Keratinocyte (primary cell): ENCODE results near the gene RNF14. TPM values are rescaled to one million over a fixed set of nuclear protein-coding genes. Genes with fewer than 3 reads are reported as not detected.

Experiments
- DNase-seq: peaks from one replicate; pipeline ENCODE4 v3.0.0-alpha.2; 2011; ENCODE audit warnings: low read depth, missing footprints, low spot score
- FAIRE-seq: peaks from 2 replicates; lab custom pipeline; 2011; peaks lifted over from hg19 to GRCh38; lab: Jason Lieb, UNC
- H2AFZ ChIP-seq: 2 replicates; pipeline ENCODE4 v1.6.0; 2012; ENCODE audit warnings: low read length, control low read depth, inconsistent platforms; ENCODE audit not compliant: control insufficient read depth
- H3K27ac ChIP-seq: 2 replicates; pipeline ENCODE4 v1.5.1; 2011; ENCODE audit warnings: low read length; ENCODE audit not compliant: control insufficient read depth, insufficient read depth
- H3K27me3 ChIP-seq: 3 replicates; pipeline ENCODE4 v1.6.0; 2011; ENCODE audit warnings: low read length; ENCODE audit not compliant: control insufficient read depth, insufficient read depth; ENCODE audit errors: extremely low read depth
- H3K36me3 ChIP-seq, 2 experiments: 2 replicates in 1 of 2; 3 replicates in 1 of 2; pipeline ENCODE4 v1.5.1; 2011; ENCODE audit warnings: low read length in 2 of 2, mild to moderate bottlenecking in 1 of 2; ENCODE audit not compliant: control insufficient read depth in 2 of 2, insufficient read depth in 2 of 2; ENCODE audit errors: extremely low read depth in 1 of 2
- H3K4me1 ChIP-seq: 3 replicates; pipeline ENCODE4 v1.5.1; 2011; ENCODE audit warnings: low read length; ENCODE audit not compliant: control insufficient read depth, insufficient read depth; ENCODE audit errors: extremely low read depth
- H3K4me2 ChIP-seq: 3 replicates; pipeline ENCODE4 v1.6.0; 2011; ENCODE audit warnings: low read depth, low read length; ENCODE audit not compliant: control insufficient read depth, insufficient read depth; ENCODE audit errors: extremely low read depth
- H3K4me3 ChIP-seq, 3 experiments: fragments of 200-600 bp in 1 of 3; sonication (generic) in 1 of 3; 2 replicates in 2 of 3; 3 replicates in 1 of 3; pipeline ENCODE4 v1.5.1; 2011 to 2016; ENCODE audit warnings: low read length in 3 of 3, mild to moderate bottlenecking in 3 of 3, control low read depth in 2 of 3, inconsistent platforms in 1 of 3, low read depth in 1 of 3, mixed read lengths in 1 of 3, mixed run types in 1 of 3, moderate library complexity in 1 of 3; ENCODE audit not compliant: control insufficient read depth in 2 of 3, insufficient read depth in 2 of 3; ENCODE audit errors: extremely low read depth in 1 of 3
- H3K79me2 ChIP-seq: 2 replicates; pipeline ENCODE4 v1.6.0; 2012; ENCODE audit warnings: low read length; ENCODE audit not compliant: control insufficient read depth, insufficient read depth
- H3K9ac ChIP-seq: 3 replicates; pipeline ENCODE4 v1.6.0; 2011; ENCODE audit warnings: low read length; ENCODE audit not compliant: control insufficient read depth, insufficient read depth; ENCODE audit errors: extremely low read depth
- H3K9me1 ChIP-seq: 3 replicates; pipeline ENCODE4 v1.6.0; 2011; ENCODE audit warnings: low read length; ENCODE audit not compliant: control insufficient read depth, insufficient read depth; ENCODE audit errors: extremely low read depth
- H3K9me3 ChIP-seq: 2 replicates; pipeline ENCODE4 v1.5.1; 2012; ENCODE audit warnings: low read depth, low read length; ENCODE audit not compliant: control insufficient read depth
- H4K20me1 ChIP-seq: 3 replicates; pipeline ENCODE4 v1.6.0; 2011; ENCODE audit warnings: low read length; ENCODE audit not compliant: control insufficient read depth, insufficient read depth; ENCODE audit errors: extremely low read depth
- EZH2 ChIP-seq: IDR thresholded peaks from one replicate; pipeline ENCODE4 v1.6.1; 2012; ENCODE audit warnings: inconsistent platforms, mild to moderate bottlenecking, low read length, moderate library complexity
- dilution Hi-C: fragments of 300-500 bp; cut with MboI; formaldehyde crosslinking; loops from one replicate; pipeline ENCODE4 v1.7.0; 2020; ENCODE audit warnings: low sequenced_read_pairs; ENCODE audit not compliant: extremely low pct_ligation_motif_present
- polyA plus RNA-seq, 5 experiments: library from polyadenylated mRNA; depleted of rRNA in 3 of 5; stranded (reverse) in 3 of 5; stranded (forward) in 1 of 5; unstranded in 1 of 5; fragments of >200 nt; gene quantifications; 1 replicate in 1 of 5; 2 replicates in 3 of 5; 3 replicates in 1 of 5; pipeline versions ENCODE4 v1.2.1 to v1.2.3, GENCODE V29; 2011 to 2012; ENCODE audit warnings: missing spikeins in 2 of 5, low read depth in 1 of 5, low replicate concordance in 1 of 5
- TF ChIP-seq, protein P1 (sequence below), 3 experiments: IDR thresholded peaks in 1 of 3; conservative IDR thresholded peaks in 1 of 3; optimal IDR thresholded peaks in 1 of 3; 2 replicates in 2 of 3; 3 replicates in 1 of 3; pipeline versions ENCODE3 to v1.5.1; 2011; ENCODE audit warnings: low read length in 3 of 3, mild to moderate bottlenecking in 3 of 3, moderate library complexity in 2 of 3, control low read depth in 1 of 3, inconsistent platforms in 1 of 3; ENCODE audit not compliant: insufficient read depth in 2 of 3; ENCODE audit errors: extremely low read depth in 1 of 3

The RNF14 gene
- polyA plus RNA-seq, 1 donor (not counting 4 experiments of a cell fraction or from before 2014, with no cell fraction given), result 65.8 TPM

DNA sequence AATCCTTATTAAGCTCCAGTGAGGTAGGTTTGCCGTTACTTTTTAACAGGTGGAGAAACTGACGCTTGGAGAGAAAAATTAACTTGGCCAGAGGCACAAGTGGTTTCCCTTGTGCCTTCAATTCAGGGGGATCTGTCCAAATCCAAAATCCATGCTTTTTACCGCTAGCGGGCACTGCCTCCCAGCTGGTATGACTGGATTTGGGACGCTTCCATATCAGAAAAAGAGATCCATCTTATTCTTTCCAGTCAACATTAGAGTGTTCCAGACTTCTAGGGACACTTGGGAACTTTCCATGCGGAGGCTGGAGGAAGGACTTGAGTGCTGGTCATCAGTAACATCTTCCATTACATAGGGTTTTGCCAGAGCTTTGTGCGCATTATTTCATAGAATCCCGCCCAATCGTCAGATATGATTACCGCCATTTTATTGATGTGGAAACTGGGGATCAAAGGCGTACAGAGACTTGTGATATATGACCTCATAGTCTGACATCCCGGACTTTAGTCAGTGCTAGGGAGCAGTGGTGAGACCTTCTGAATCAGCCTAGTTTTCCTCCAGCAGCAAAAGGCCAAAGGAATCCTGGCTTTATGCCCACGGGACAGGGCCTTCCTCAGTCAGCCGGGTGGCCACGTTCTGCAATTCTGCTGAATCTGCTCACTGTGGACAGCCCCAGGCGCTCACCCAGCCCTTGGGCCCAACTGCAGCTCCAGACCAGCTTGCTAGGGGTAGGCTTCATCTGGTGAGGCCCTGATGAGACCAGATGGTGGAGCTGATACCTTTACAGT lies 45.0 kb downstream of the RNF14 start:
- no peak overlapping the region for H2AFZ ChIP-seq
- dilution Hi-C loops, result no loop called here
- no peaks in the 10 kb centered on the region for H3K79me2 ChIP-seq
- H3K9me3 ChIP-seq, result no peaks in the 10 kb centered on the region
- FAIRE-seq (no peak), DNase-seq (no peak)
- H4K20me1 ChIP-seq, result no peaks in the 10 kb centered on the region
- TF ChIP-seq, protein P1, sequence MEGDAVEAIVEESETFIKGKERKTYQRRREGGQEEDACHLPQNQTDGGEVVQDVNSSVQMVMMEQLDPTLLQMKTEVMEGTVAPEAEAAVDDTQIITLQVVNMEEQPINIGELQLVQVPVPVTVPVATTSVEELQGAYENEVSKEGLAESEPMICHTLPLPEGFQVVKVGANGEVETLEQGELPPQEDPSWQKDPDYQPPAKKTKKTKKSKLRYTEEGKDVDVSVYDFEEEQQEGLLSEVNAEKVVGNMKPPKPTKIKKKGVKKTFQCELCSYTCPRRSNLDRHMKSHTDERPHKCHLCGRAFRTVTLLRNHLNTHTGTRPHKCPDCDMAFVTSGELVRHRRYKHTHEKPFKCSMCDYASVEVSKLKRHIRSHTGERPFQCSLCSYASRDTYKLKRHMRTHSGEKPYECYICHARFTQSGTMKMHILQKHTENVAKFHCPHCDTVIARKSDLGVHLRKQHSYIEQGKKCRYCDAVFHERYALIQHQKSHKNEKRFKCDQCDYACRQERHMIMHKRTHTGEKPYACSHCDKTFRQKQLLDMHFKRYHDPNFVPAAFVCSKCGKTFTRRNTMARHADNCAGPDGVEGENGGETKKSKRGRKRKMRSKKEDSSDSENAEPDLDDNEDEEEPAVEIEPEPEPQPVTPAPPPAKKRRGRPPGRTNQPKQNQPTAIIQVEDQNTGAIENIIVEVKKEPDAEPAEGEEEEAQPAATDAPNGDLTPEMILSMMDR (optimal IDR thresholded peaks at IDR 0.05 in 1 of 3, IDR thresholded peaks at IDR 0.05 in 1 of 3, conservative IDR thresholded peaks at IDR 0.05 in 1 of 3; ENCODE audit: extremely low read depth in 1 of 3, insufficient read depth in 2 of 3, low read length in 3 of 3), result peak in 1 of 3 experiments; percentile 2
- no peak for TF ChIP-seq EZH2
- H3K36me3 ChIP-seq, result peaks cover 0 to 4% of the 10 kb centered on the region in 2 experiments
- H3K27ac ChIP-seq, result peak overlapping the region; percentile 70
- H3K4me1 ChIP-seq, result peaks cover 32% of the 10 kb centered on the region
- H3K9ac ChIP-seq, result no peak overlapping the region
- H3K27me3 ChIP-seq, result no peaks in the 10 kb centered on the region
- H3K4me3 ChIP-seq, result no peak overlapping the region
- H3K9me1 ChIP-seq, result no peaks in the 10 kb centered on the region
- peak overlapping the region; percentile 98 for H3K4me2 ChIP-seq

DNA sequence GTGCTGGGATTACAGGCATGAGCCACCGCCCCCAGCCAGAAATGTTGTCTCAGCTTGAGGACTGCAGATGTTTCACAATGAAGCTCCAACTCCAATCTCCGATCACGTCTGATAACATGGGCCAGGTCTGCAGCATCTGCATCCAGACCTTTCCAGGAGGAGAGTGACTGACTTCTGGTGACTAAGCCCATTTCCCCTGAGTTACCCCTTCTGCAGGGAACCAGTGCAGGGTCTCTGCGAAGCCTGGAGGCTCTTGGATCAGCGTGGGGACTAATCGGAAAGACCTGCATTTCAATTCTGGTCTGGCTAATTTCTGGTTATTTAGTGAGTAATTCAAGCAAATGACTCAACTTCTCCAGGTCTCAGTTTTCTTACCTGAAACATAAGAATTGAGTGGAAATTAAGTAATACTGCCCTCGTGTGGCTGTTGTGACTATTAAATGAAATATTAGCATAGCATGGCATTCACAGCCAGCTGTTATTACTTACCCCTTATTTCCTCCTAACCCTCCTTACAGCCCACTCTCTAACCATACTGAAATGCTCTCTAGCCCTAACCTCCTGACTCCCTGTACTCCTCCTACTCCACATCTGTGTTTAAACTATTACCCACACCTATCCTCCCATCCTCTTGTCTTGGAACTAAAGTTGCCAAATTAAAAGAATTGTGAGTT lies 46.1 kb downstream of the RNF14 start:
- Histone ChIP-seq H3K9ac (peak overlapping the region; percentile 55), H3K4me1 (peaks cover 32% of the 10 kb centered on the region), H3K27ac (peak overlapping the region; percentile 73), H3K9me3 (no peaks in the 10 kb centered on the region), H3K4me2 (peak overlapping the region; percentile 35), H3K79me2 (no peaks in the 10 kb centered on the region), H3K36me3 (peaks cover 0 to 1% of the 10 kb centered on the region in 2 experiments), H2AFZ (peak overlapping the region; percentile 35), H4K20me1 (no peaks in the 10 kb centered on the region), H3K9me1 (no peaks in the 10 kb centered on the region), H3K4me3 (no peak overlapping the region), H3K27me3 (no peaks in the 10 kb centered on the region)
- dilution Hi-C loops, result no loop called here
- TF ChIP-seq, protein P1 (optimal IDR thresholded peaks at IDR 0.05 in 1 of 3, IDR thresholded peaks at IDR 0.05 in 1 of 3, conservative IDR thresholded peaks at IDR 0.05 in 1 of 3; ENCODE audit: extremely low read depth in 1 of 3, insufficient read depth in 2 of 3, low read length in 3 of 3), result peak in 2 of 3 experiments; percentile 33 to 52
- TF ChIP-seq EZH2, result no peak
- DNase-seq (peak; percentile 57), FAIRE-seq (no peak)
